B cell (primary cell): ENCODE measurements around the gene FBXO3. TPM values are rescaled to one million over a fixed set of nuclear protein-coding genes. Genes with fewer than 3 reads are reported as not detected.
"Not testable (repeated sequence)": the region's sequence is repeated elsewhere in the genome, so short reads cannot be mapped to it uniquely, and the experiment has no call there.

Experiments
- ATAC-seq: fragments of 200-7000 bp; cut with Tn5 transposase; one replicate; pipeline ENCODE4 v1.10.0; 2021; ENCODE audit warnings: low read depth, mild to moderate bottlenecking, moderate number of reproducible peaks, moderate library complexity
- CTCF ChIA-PET: fragments of 350-600 bp; sonication (Branson Sonifier 250); formaldehyde crosslinking; loops from one replicate; lab custom pipeline; 2021; ENCODE audit warnings: antibody characterized with exemption, inconsistent platforms; lab: Charles Lee
- POLR2A ChIA-PET: fragments of 350-600 bp; sonication (Branson Sonifier 250); formaldehyde crosslinking; loops from one replicate; lab custom pipeline; 2021; ENCODE audit warnings: antibody characterized with exemption; lab: Charles Lee
- DNase-seq: peaks from one replicate; pipeline ENCODE4 v3.0.0; 2013
- H2AFZ ChIP-seq: 2 replicates; pipeline ENCODE4 v1.6.1; 2012; ENCODE audit warnings: mild to moderate bottlenecking, low read depth, low read length; ENCODE audit not compliant: insufficient read depth, poor library complexity, severe bottlenecking
- H3K27ac ChIP-seq, 2 donors: 1 replicate in 1 of 2; 2 replicates in 1 of 2; pipeline ENCODE4 v1.5.1; 2012 to 2013; ENCODE audit warnings: low read length in 2 of 2, mild to moderate bottlenecking in 2 of 2, moderate library complexity in 1 of 2
- H3K27me3 ChIP-seq, 4 experiments: fragments of 200-600 bp in 1 of 4; sonication (generic) in 1 of 4; replicated peaks in 1 of 4; 1 replicate in 2 of 4; 2 replicates in 2 of 4; pipeline versions ENCODE4 v1.6.1 to v1.7.0; 2013 to 2016; ENCODE audit warnings: low read length in 3 of 4, mild to moderate bottlenecking in 2 of 4, mixed read lengths in 1 of 4, moderate library complexity in 1 of 4; ENCODE audit not compliant: insufficient read depth in 4 of 4, control insufficient read depth in 3 of 4; ENCODE audit errors: control extremely low read depth in 1 of 4
- H3K36me3 ChIP-seq, 2 experiments: replicated peaks in 1 of 2; 1 replicate in 1 of 2; 2 replicates in 1 of 2; pipeline versions ENCODE4 v1.6.1 to v1.7.1; 2013; ENCODE audit warnings: low read length in 1 of 2; ENCODE audit not compliant: insufficient read depth in 2 of 2, control insufficient read depth in 1 of 2; ENCODE audit errors: control extremely low read depth in 1 of 2, extremely low read depth in 1 of 2
- H3K4me1 ChIP-seq, 2 donors: fragments of 200-600 bp in 1 of 2; sonication (generic) in 1 of 2; 1 replicate in 1 of 2; 2 replicates in 1 of 2; pipeline versions ENCODE4 v1.5.1 to v1.6.1; 2013 to 2017; ENCODE audit warnings: low read length in 2 of 2; ENCODE audit not compliant: control insufficient read depth in 2 of 2, insufficient read depth in 2 of 2
- H3K4me2 ChIP-seq: replicated peaks from 2 replicates; pipeline ENCODE3; 2012; ENCODE audit warnings: mild to moderate bottlenecking, low read depth, low read length; ENCODE audit not compliant: poor library complexity, severe bottlenecking
- H3K4me3 ChIP-seq, 5 experiments: fragments of 200-600 bp in 1 of 5; sonication (generic) in 1 of 5; 1 replicate in 3 of 5; 2 replicates in 2 of 5; pipeline versions ENCODE4 v1.5.1 to v1.7.0; 2011 to 2016; ENCODE audit warnings: low read length in 4 of 5, mild to moderate bottlenecking in 4 of 5, low read depth in 2 of 5, control low read depth in 1 of 5, moderate library complexity in 1 of 5; ENCODE audit not compliant: insufficient read depth in 1 of 5; ENCODE audit errors: control extremely low read depth in 1 of 5, extremely low read depth in 1 of 5
- H3K79me2 ChIP-seq: fragments of 200-600 bp; sonication (generic); one replicate; pipeline ENCODE4 v1.6.0; 2016; ENCODE audit warnings: low read length; ENCODE audit not compliant: control insufficient read depth, insufficient read depth
- H3K9ac ChIP-seq: fragments of 200-600 bp; sonication (generic); 2 replicates; pipeline ENCODE4 v1.6.1; 2017; ENCODE audit warnings: mild to moderate bottlenecking, low read length, moderate library complexity
- H3K9me3 ChIP-seq, 3 donors: one replicate each; pipeline versions ENCODE4 v1.6.1 to v1.7.1; 2013; ENCODE audit warnings: low read length in 2 of 3; ENCODE audit not compliant: control insufficient read depth in 2 of 3, insufficient read depth in 1 of 3; ENCODE audit errors: control extremely low read depth in 1 of 3
- H4K20me1 ChIP-seq: 2 replicates; pipeline ENCODE4 v1.6.0; 2012; ENCODE audit warnings: mild to moderate bottlenecking, low read length; ENCODE audit not compliant: insufficient read depth, control insufficient read depth, poor library complexity, severe bottlenecking
- H3K27ac Mint-ChIP-seq: one replicate; pipeline ENCODE4 v1.8.0; 2021; ENCODE audit warnings: mixed read lengths
- H3K27me3 Mint-ChIP-seq: one replicate; pipeline ENCODE4 v1.8.0; 2021; ENCODE audit warnings: mixed read lengths
- H3K4me1 Mint-ChIP-seq: one replicate; pipeline ENCODE4 v1.8.0; 2021; ENCODE audit warnings: mixed read lengths
- H3K4me3 Mint-ChIP-seq: one replicate; pipeline ENCODE4 v1.8.0; 2021; ENCODE audit warnings: mixed read lengths
- H3K9me3 Mint-ChIP-seq: one replicate; pipeline ENCODE4 v1.8.0; 2022; ENCODE audit warnings: mixed read lengths; ENCODE audit not compliant: insufficient read depth
- EZH2 ChIP-seq: IDR thresholded peaks from 2 replicates; pipeline ENCODE4 v1.6.1; 2012; ENCODE audit warnings: borderline replicate concordance, low read depth, mild to moderate bottlenecking, moderate library complexity, low read length; ENCODE audit not compliant: insufficient read depth, poor library complexity, severe bottlenecking
- WGBS: methylation state at CpG from one replicate; pipeline ENCODE4 v1.1.5; 2013; ENCODE audit warnings: missing lambda C conversion rate; ENCODE audit not compliant: insufficient coverage; 5-methylcytosine and 5-hydroxymethylcytosine counted together
- intact Hi-C: fragments of 100-400 bp; cut with micrococcal nuclease; formaldehyde crosslinking; loops from one replicate; pipeline ENCODE4 v1.10.0; 2022
- polyA plus RNA-seq: library from polyadenylated mRNA; depleted of rRNA; stranded (reverse); fragments of >200 nt; gene quantifications from 2 replicates; pipeline ENCODE4 v1.2.3, GENCODE V29; 2012
- total RNA-seq, 2 donors: library from RNA; stranded (reverse); fragments of 120-200 nt in 1 of 2; gene quantifications; 1 replicate in 1 of 2; 2 replicates in 1 of 2; pipeline versions ENCODE4 v1.2.3 to v1.2.4, GENCODE V29; 2013 to 2022
- TF ChIP-seq, protein P1 (sequence below): fragments of 200-600 bp; IDR thresholded peaks from one replicate; pipeline ENCODE4 v1.8.0; 2022; ENCODE audit warnings: antibody characterized with exemption, mild to moderate bottlenecking

The FBXO3 gene
- total and polyA plus RNA-seq, 2 donors (not counting 1 experiment from before 2014, with no cell fraction given) = 16.8 to 34.3 TPM

DNA sequence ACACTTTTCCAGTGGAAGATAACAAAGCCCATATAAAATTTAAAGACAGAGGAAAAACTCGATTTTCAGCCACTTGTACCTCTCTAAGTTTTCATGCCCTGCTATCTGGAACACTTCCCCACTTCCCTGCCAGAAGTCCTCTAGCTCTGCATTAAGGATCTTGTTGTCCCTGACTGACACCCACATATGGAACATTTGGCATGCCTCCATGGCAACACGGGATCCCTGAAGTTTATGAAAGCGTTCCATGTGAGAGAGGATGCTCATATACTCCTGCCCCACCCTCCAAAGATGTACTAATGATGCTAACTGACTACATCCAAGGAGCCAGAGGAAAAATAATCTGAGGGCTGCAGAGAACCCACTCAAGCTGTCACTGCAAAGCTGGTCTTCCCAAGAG, 64.9 kb downstream of the FBXO3 start:
- H3K27me3 Mint-ChIP-seq = no peaks in the 10 kb centered on the region
- Histone ChIP-seq H3K79me2 (no peaks in the 10 kb centered on the region), H3K36me3 (peaks cover 0 to 9% of the 10 kb centered on the region in 2 experiments), H3K4me3 (no peak overlapping the region), H3K4me2 (no peak overlapping the region), H3K4me1 (no peaks in the 10 kb centered on the region), H3K9ac (no peak overlapping the region), H4K20me1 (no peaks in the 10 kb centered on the region), H3K27ac (no peak overlapping the region), H2AFZ (no peak overlapping the region), H3K9me3 (no peaks in the 10 kb centered on the region), H3K27me3 (no peaks in the 10 kb centered on the region)
- TF ChIP-seq, protein P1, sequence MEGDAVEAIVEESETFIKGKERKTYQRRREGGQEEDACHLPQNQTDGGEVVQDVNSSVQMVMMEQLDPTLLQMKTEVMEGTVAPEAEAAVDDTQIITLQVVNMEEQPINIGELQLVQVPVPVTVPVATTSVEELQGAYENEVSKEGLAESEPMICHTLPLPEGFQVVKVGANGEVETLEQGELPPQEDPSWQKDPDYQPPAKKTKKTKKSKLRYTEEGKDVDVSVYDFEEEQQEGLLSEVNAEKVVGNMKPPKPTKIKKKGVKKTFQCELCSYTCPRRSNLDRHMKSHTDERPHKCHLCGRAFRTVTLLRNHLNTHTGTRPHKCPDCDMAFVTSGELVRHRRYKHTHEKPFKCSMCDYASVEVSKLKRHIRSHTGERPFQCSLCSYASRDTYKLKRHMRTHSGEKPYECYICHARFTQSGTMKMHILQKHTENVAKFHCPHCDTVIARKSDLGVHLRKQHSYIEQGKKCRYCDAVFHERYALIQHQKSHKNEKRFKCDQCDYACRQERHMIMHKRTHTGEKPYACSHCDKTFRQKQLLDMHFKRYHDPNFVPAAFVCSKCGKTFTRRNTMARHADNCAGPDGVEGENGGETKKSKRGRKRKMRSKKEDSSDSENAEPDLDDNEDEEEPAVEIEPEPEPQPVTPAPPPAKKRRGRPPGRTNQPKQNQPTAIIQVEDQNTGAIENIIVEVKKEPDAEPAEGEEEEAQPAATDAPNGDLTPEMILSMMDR = no peak
- TF ChIP-seq EZH2 = no peak
- CTCF ChIA-PET = interaction anchor here (1.8 kb wide), 1 partner anchor 33 kb away, joined by 9 read pairs; no protein-coding TSS in a partner anchor
- no peak for DNase-seq
- intact Hi-C loops = no loop called here
- no peak overlapping the region for H3K4me3 Mint-ChIP-seq
- WGBS = 100% methylated on average over 3 of the region's 3 CpGs
- H3K27ac Mint-ChIP-seq = no peak overlapping the region
- no peak for ATAC-seq
- POLR2A ChIA-PET = no interaction called here
- no peaks in the 10 kb centered on the region for H3K9me3 Mint-ChIP-seq
- H3K4me1 Mint-ChIP-seq = no peaks in the 10 kb centered on the region

DNA sequence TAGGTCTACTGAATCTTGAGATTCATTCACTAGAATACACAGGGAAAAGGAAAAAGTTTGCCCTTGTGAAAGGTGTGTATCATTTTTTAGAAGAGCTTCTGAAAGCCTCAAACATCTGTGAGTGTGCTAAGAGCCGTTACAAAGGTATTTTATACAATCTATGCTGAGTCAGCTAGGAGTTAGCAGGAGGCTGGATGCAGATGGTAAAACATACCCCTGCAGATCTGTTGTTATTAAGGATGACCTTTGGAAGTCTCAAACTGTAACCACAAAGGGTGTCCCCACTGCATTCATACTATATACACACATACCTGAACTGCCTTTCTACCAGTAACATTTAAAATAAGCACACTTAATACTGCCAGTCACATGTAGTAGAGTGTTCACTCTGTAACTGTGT, 65.3 kb downstream of the FBXO3 start:
- ChIA-PET POLR2A (no interaction called here), CTCF (interaction anchor here (0.6 kb wide), 1 partner anchor 689 kb away, joined by 4 read pairs; no protein-coding TSS in a partner anchor)
- Histone ChIP-seq H3K27ac (no peak overlapping the region), H3K4me3 (no peak overlapping the region), H4K20me1 (no peaks in the 10 kb centered on the region), H2AFZ (no peak overlapping the region), H3K4me2 (no peak overlapping the region), H3K4me1 (no peaks in the 10 kb centered on the region), H3K36me3 (peaks cover 0 to 9% of the 10 kb centered on the region in 2 experiments), H3K27me3 (no peaks in the 10 kb centered on the region), H3K9ac (no peak overlapping the region), H3K79me2 (no peaks in the 10 kb centered on the region), H3K9me3 (no peaks in the 10 kb centered on the region)
- no peak for DNase-seq
- WGBS = no CpG with 5 or more reads among the region's 1 CpG
- no peak for ATAC-seq
- Mint-ChIP-seq H3K27ac (no peak overlapping the region), H3K4me1 (no peaks in the 10 kb centered on the region), H3K27me3 (no peaks in the 10 kb centered on the region), H3K9me3 (no peaks in the 10 kb centered on the region), H3K4me3 (no peak overlapping the region)
- intact Hi-C loops = no loop called here
- no peak for TF ChIP-seq EZH2
- TF ChIP-seq, protein P1 = no peak

DNA sequence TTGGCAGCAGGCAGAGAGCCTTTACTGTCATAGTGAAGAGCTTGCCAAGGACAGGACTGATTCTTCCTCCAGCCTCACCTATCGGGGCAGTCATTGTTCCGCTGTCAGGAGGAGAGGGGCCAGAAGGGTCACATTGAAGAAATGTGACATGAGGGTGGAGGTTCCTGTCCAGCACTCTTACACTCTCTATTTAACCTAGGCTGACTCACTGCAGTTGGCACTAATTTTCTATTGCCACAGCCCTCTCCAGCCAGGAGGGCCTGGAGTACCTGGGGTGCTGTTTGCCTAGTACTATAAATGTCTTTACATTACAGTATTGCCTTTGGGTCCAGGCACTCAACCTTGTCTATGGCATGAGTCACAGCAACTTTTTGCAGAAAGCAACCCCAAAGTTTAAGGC, 66.5 kb downstream of the FBXO3 start:
- H2AFZ ChIP-seq, H3K9me3 Mint-ChIP-seq, intact Hi-C loops, H3K4me2 ChIP-seq, POLR2A ChIA-PET, H3K79me2 ChIP-seq, H3K9ac ChIP-seq, H3K36me3 ChIP-seq, ATAC-seq, H3K27me3 ChIP-seq, H3K9me3 ChIP-seq, DNase-seq, H3K4me3 Mint-ChIP-seq, H4K20me1 ChIP-seq, H3K27ac Mint-ChIP-seq, H3K27me3 Mint-ChIP-seq, H3K4me3 ChIP-seq, H3K4me1 Mint-ChIP-seq, H3K27ac ChIP-seq, H3K4me1 ChIP-seq: not testable (repeated sequence)
- no CpG with 5 or more reads among the region's 2 CpGs for WGBS
- CTCF ChIA-PET = interaction anchor here (0.9 to 1.8 kb wide), 2 partner anchors 8 to 11 kb away, joined by 3 to 9 read pairs; no protein-coding TSS in a partner anchor
